Activated CD8-positive, alpha-beta memory T cell treated with anti-CD3 and anti-CD28 coated beads, Interleukin-2, amount 50 U/mL, for 48 hours (primary cell): ENCODE results near the gene ABHD6.
"Not testable (repeated sequence)": the region's sequence is repeated elsewhere in the genome, so short reads cannot be mapped to it uniquely, and the experiment has no call there.

Experiments
- DNase-seq: peaks from one replicate; pipeline ENCODE4 v3.0.0-alpha.2; 2020

Gene ABHD6

DNA sequence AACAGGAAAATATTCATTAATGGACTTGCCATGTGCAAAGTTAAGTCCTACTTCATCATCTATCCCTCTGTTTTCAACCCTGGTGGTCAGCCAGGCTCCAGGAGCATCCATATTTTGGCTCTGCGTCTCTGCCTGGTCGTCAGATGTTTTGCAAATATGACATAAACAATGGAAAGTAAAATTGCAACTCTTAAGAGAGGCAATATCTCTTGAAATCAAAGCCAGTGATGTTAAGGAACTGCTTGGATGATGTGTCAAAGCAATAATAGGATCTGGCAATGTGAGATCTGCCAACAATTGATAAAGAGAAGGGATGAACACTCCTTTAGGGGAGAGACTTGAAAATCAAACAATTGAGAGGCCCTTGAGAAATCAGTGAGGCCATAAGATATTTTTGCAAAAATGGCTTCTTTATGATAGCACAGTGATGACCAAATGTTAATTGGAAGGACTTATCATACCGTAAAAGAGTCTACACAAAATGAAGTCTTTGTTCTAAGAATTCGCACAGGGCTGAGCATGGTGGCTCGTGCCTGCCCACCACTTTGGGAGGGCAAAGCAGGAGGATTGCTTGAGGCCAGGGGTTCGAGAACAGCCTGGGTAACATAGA, 6.5 kb downstream of the ABHD6 start:
- no peak for DNase-seq

DNA sequence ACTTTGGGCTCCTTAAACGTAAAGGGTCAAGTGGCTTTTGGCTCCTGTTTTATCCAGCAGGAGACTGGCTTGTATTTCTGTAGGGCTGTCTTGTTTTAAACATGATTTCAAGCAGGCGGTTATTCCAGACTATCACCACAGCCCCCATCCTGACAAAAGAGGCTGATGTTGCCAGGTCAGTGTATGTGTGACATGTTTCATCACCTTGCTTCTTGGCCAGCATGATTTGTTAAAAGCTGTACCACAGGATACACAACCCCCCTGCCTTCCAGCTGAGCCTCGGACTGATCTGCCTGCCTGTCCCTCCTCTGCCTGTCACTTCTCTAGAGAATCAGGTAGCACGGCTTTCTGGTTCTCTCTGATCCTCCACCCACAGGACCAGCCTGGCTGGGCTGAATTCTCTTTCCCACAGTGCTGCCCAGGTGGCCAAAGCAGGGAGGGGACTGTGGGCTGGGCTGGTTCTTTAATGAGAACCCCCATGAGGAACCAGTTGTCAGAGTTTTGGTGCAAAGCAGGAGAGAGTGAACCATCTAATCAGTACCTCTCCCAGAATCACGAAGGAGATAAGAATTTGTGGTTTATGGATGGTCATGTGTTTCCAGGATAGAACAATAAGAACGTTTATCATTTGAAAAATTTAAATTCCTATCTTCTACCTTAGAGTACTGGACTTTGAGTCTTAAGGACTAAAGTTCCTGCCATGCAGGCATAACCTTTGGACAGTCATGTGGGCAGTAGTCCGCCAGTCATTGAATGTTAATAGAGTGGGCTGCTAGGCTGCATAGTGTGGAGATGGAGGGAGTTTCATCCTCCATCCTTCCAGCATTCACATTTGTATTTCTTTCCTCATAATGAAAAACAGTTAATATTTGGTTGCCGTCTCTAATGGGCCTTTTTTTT, 8.8 kb downstream of the ABHD6 start:
- DNase-seq = no peak

DNA sequence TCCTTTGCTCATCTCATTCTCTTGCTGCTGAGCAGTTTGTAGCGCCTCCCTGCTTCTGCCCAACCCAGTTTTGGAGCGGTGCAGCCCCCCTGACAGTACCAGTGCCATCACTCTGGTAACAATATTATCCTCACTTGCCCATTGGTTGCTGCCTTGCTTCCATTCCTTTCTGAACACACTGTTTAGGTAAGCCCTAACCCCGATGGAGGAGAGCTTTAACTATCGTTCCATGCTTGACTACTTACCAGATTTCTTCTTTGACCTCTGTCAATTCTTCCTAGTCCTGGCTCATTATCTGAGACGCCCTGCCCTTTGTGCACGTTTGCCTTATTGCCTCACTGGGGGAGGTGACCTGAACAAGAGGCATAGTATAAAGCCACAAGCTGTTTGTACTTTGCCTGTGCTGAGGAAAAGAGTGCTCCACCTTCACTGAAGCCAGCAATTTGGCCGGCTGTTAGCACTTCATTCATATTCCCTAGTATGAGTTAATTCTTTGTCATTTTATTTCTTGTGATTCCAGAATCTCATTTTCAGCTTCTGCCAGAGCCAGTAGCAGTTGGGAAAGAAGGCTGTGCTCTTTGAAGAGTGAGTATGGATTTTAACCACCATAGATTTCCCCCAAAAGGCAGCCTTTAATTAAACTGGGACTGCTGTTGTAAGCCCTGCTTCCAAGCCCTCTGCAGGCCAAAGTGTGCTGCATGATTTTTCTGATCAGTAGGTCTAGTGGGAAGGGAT, 11.9 kb downstream of the ABHD6 start:
- no peak for DNase-seq

DNA sequence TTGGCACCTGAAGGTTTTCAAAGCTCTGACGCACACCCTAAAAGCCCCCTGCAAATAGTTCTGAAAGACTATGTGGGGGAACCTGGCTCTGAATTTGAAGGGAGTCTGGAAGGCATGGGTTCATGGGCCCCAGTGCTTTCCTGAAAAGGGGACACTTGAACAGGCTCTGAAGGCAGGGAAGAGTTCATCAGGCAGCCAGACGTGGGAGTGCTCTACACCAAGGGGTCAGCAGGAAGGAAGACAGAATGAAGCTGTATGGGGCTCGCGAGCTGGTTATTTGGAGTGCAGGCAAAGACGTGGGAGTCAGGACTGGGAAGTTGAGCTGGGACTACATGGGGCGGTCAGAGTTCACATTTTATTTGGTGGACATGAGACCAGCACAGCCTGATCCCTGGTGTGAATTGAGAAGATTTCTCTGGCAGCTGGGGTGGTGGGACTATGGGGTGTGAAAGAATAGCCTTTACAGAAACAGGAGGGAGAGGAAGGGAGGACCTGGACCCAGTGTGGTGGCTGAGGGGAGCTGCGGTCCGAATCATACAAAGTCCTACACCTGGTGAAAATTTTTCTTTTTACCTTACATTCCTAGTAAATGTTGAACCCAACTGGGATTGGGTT, 12.6 kb downstream of the ABHD6 start:
- no peak for DNase-seq

DNA sequence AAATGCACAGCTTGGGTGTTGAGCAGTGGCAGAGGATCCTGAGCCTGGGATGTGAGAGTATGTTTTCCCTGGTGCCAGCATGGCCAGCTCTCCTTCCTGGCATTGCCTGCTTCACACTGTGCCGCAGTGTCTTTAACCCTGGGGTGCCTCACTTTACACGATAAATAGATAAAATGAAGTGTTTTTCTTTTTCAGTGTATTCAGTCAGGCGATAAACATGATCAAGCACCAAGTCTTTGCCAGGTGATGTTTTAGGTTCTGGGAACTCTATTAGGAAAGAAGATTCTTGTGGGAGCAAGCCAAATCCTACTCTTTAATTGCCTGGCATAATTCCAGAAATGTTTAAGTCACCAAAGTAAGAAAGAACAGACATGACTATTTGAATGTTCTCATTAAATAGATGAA, 14.0 kb downstream of the ABHD6 start:
- DNase-seq = no peak

DNA sequence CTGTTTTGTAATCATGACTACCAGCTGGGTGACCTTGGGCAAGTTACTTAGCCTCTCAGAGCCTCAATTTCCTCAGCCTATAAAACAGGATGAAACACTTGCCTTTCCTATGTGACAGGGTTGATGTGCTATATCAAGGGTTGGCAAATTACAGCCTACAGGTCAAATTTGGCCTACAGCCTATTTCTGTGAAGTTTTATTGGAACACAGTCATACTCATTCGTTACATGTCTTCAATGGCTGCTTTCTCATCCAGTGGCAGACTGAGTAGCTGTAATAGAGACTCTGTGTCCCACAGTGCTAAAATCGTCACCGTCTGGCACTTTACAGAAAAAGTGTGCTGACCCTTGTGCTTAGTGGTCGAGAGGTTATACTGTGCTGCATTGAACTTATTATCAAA, 16.6 kb downstream of the ABHD6 start:
- no peak for DNase-seq

DNA sequence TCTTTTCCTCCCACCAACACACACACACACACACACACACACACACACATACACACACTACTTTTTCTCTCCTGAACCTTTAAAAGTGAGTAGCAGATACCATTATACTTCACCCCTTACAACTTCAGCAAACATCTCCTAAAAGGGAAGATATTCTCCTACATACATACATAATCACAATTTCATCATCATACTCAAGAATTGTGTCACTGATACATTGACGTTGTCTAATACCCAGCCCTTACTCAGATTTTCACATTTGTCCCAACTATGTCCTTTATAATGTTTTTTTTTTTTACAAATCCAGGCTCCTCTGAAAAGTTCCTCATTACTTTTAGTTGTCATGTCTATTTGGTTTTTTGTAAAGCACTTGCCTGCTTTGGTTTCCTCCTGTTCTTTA, 18.5 kb downstream of the ABHD6 start:
- DNase-seq = no peak

DNA sequence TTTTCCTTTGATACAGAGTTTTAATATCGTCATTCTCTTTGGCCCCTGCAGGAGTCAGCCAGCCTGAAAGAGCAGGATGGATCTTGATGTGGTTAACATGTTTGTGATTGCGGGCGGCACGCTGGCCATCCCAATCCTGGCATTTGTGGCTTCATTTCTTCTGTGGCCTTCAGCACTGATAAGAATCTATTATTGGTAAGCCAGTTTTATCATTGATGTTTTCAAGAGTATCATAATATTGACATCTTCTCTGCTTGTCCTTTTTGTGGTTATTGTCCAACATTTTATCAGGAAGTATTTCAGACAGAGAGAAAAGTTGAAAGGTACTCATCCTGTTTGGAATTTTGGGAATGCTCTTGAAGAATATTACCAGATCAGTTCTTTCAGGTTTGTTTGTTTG, 18.9 kb downstream of the ABHD6 start:
- DNase-seq = no peak

DNA sequence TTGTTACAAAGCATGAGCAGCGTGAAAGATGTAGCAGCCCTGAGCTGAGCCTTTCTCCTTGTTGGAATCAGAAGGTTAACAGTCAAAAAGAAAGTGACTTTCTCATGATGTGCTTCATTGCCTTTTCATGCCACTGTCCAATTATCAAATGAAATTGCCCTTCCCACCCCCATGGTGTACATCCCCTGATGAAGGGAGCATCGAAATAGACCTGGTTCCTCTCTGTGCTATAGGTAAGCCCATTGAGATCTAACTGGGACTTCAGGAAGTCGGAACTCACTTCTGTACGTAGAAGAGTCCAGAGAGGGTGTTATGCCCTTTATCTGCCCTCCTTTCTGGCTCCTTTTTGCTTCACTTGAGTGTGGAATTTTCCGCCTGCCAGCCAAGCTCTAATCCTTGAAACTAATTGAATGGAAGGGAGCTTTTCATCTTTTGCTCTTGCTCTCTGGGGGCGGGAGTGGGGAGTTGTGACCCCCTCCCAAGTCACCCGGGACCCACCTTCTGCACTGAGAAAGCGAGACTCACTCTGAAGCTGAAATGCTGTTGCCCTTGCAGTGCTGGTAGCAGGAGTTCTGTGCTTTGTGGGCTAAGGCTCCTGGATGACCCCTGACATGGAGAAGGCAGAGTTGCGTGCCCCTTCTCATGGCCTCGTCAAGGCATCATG, 20.9 kb downstream of the ABHD6 start:
- no peak for DNase-seq

DNA sequence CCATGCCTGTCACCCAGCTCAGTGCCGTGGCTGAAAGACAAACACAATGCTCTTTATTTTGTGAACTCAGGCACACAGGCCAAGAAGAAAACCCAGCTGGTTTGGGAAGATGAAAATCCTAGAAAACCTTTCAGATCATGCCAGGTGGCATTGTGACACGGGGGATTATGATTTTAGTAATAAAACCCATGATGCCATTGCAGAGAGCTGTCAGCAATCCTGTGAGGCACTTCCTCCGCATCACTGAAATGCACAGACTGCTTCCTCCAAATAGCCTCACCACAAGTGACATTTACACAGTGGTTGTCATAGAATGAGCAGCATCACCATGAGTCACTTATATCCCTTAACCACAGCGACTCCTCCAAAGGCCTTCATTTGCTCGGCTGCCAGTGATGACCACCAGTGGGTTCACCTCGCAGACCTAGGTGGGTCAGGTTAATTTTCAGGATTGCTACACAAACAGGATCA, 22.7 kb downstream of the ABHD6 start:
- no peak for DNase-seq

DNA sequence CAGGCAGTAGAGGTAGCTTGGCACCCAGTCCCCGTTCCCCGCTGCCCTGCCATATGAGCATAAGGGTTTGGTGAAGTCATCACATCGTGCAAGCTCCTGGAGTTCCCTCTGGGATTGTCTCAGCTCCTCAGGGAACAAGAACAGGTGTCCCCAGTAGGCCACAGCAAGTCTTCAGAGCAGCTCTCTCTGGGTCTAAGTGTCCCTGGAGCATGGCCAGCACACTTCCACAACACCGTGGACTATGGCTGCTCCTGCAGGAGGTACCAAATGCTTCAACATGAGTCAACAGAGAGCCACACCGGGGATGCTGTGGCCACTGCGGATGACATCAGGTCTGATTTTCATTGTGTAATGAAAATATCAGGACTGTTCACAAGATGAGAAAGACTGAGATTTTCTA, 23.1 kb downstream of the ABHD6 start:
- no peak for DNase-seq

DNA sequence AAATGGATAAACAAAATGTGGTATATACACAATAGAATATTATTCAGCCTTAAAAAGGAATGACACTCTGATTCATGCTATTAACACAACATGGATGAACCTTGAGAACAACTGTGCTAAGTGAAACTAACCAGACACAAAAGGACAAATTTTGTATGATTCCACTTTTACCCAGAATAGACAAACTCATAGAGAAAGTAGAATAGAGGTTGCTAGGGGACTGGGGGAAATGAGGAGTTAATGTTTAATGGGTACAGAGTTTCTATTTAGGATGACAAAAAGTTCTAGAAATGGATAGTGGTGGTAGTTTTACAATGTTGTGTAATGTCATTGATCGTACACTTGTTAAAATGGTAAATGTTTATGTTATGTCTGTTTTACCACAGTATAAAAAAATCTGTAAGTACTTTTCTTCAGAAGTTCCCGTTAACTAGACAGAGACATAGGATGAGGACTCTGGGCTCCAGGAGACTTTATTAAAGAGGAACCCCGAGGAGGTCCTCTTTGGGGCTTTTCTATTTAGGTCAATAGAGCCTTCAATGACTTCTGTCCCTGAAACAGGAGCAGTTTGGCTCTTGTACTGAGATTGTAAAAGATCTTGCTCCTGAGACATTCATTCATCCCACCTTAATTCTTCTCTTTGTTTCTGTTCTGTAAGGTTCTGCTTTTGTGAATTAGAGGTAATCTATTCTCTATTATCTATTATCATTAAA, 24.5 kb downstream of the ABHD6 start:
- no peak for DNase-seq

DNA sequence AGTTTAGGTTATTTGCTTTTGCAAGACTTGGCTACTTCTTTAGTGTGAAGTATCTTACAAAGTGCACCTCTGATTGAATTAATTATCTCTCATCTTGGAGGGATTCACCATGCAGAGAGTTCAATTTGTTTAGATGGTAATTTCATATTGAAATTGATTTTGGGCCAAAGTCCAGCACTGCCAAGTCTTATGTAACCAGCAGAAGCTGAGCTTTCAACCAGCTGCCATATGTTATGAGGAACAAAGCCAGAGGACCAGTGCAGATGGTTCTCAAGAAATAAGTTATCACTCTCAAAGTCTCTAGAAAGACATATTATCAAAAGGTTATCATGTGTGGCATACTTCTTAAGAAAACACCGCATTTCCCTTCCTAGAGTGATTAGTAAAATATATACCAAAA, 29.0 kb downstream of the ABHD6 start:
- DNase-seq = no peak

DNA sequence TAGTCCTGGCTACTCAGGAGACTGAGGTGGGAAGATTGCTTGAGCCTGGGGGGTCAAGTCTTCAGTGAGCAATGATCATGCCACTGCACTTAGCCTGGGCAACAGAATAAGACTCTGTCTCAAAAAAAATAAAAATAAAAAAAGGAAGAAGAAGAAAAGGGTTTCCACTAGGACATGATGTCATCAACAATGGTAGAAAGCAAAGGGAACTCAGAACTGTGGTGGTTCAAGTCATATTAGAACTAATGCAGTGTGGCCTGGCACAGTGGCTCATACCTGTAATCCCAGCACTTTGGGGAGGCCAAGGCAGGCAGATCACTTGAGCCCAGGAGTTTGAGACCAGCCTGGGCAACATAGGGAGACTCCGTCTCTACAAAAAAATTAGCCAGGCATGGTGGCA, 30.0 kb downstream of the ABHD6 start:
- not testable (repeated sequence) for DNase-seq

DNA sequence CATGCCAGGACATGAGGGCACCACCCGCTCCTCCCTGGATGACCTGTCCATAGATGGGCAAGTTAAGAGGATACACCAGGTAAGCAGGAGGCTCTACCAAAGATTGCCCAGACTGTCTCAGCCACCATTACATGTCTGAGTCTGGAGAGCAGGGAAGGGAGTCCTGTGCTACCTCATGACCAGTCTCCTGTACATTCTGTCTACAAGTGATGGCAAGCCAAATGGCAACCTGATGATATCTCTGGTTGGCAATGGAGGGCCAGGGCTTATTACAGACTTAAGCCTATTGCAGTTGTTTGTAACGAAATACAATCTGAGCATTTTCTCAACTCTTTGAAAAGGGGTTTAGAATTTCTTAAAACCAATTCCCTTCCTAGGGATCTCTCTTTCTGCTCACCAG, 31.8 kb downstream of the ABHD6 start:
- no peak for DNase-seq

DNA sequence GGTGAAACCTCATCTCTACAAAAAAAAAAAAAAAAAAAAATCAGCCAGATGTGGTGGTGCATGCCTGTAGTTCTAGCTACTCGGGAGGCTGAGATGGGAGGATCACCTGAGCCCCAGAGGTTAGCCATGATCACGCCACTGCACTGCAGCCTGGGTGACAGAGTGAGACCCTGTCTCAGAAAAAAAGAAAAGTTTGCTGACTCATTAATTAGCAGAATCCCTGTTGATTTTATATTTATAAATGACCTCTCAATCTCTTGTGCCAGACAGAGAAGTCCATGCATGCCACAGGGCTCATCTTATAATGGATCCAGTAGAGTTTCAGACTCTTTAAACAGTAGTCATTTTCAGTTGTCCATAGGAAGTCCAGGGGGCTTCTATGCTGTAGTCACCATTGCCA, 32.9 kb downstream of the ABHD6 start:
- no peak for DNase-seq

DNA sequence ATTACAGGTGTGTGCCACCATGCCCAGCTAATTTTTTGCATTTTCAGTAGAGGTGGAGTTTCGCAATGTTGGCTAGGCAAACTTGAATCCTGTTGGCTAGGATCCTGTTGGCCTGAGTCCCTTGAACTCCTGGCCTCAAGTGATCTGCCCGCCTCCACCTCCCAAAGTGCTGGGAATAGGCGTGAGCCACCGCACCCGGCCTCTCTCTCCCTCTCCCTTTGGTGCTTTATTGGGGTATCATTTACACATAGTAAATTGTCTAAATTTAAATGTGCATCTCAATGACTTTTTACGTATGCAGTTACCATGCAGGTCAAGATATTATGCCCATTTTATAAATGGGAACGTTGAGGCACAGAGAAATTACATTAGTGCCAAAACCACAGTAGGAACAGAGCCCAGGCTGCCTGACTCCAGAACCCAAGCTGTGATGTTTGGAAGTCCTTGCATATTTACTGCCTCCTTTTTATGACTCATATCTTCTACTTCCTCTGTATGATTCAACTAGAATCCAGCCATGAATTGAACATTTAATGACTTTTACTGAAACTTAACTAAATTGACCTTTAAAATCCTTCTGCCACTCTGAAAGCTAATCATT, 34.4 kb downstream of the ABHD6 start:
- no peak for DNase-seq

DNA sequence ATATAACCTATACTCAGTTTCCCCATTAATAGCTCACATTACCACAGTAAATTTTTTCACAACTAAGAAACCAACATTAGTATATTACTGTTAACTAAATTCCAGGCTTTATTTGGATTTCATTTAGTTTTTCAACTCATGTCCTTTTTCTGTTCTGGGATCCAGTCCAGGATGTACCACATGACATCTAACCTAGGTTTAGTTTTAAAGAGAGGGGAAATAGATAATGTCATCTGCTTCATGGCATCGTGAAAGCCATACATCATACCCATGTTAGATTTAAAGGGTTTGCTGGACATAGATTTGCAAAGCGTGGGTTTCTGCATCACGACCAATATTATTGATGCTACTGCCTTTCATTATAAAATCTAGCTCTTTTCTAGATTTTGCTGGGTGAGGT, 35.3 kb downstream of the ABHD6 start:
- DNase-seq = no peak

DNA sequence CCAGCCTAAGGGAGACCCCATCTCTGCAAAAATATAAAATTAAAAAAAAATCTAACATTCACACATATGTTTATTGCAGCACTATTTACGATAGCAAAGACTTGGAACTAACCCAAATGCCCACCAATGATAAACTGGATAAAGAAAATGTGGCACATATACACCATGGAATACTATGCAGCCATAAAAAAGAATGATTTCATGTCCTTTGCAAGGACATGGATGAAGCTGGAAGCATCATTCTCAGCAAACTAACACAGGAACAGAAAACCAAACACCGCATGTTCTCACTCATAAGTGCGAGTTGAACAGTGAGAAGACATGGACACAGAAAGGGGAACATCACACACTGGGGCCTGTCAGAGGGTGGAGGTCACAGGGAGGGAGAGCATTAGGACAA, 35.8 kb downstream of the ABHD6 start:
- DNase-seq = not testable (repeated sequence)

DNA sequence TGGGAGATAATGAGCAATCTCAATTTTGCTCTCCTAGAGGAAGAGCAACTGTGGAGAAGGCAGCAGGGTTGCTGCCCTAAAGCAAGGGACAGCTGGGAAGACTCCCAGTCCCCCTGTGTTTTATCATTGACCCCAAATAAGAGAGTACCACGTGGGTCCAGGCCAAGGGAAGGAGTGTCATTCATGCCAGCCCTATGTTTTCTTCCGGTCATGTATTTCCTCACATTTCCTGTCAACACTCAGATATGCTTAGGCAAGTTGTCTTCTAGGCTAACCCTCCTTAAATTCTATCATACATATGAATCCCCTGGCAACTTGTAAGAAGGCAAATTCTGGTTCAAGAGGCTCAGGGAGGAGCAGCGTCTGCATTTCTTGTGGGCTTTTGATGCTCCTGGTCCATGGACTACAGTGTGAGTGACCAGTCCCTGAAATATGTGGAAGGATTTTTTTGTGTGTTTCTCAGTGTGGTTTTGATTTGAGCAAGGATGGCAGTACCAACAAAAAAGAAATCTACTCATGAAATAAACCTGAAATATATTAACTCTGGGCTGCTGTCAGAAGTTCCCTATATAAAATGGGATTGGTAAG, 36.5 kb downstream of the ABHD6 start:
- no peak for DNase-seq

DNA sequence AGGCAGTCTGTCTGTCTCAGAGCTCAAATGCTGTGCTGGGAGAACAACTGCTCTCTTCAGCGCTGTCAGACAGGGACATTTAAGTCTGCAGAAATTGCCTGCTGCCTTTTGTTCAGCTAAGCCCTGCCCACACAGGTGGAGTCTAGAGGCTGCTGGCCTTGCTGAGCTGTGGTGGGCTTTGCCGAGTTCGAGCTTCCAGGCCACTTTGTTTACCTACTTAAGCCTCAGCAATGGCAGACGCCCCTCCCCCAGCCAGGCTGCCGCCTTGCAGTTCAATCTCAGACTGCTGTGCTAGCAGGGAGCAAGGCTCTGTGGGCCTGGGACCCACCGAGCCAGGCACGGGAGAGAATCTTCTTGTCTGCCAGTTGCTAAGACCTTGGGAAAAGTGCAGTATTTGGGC, 43.5 kb downstream of the ABHD6 start:
- DNase-seq = no peak
